NB4 (cell line): ENCODE measurements around the gene CNTNAP2.

ENCODE experiments used
- DNase-seq: peaks from one replicate; pipeline ENCODE4 v3.0.0; 2010; ENCODE audit warnings: low read depth
- H3K4me3 ChIP-seq: one replicate; pipeline ENCODE4 v1.5.1; 2011; ENCODE audit warnings: mild to moderate bottlenecking, low read depth, low read length, moderate library complexity
- CTCF ChIP-seq: IDR thresholded peaks from one replicate; pipeline ENCODE4 v1.5.1; 2012; ENCODE audit warnings: low read depth, low read length
- MYC ChIP-seq: IDR thresholded peaks from 2 replicates; pipeline ENCODE4 v1.6.1; 2011; ENCODE audit warnings: low read depth, low read length
- POLR2A ChIP-seq: IDR thresholded peaks from 2 replicates; pipeline ENCODE4 v1.6.1; 2011; ENCODE audit warnings: mild to moderate bottlenecking; ENCODE audit not compliant: insufficient read length; ENCODE audit errors: extremely low read depth
- TF ChIP-seq, protein P1 (sequence below): IDR thresholded peaks from 2 replicates; pipeline ENCODE4 v1.6.1; 2011; ENCODE audit warnings: low read depth, low read length

CNTNAP2 gene

GRCh38 chr7:147079921-147080420 lies 963.4 kb downstream of the CNTNAP2 start:
- TF ChIP-seq MYC (no peak), POLR2A (no peak), CTCF (no peak)
- TF ChIP-seq, protein P1, sequence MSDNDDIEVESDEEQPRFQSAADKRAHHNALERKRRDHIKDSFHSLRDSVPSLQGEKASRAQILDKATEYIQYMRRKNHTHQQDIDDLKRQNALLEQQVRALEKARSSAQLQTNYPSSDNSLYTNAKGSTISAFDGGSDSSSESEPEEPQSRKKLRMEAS = no peak
- DNase-seq = no peak
- no peak overlapping the region for H3K4me3 ChIP-seq

- no peak for DNase-seq
- TF ChIP-seq, protein P1 = no peak
- TF ChIP-seq MYC = no peak
- no peak for TF ChIP-seq POLR2A
- H3K4me3 ChIP-seq = no peak overlapping the region
Measured at GRCh38 chr7:147081117-147081516, 964.5 kb downstream of the CNTNAP2 start.

DNA sequence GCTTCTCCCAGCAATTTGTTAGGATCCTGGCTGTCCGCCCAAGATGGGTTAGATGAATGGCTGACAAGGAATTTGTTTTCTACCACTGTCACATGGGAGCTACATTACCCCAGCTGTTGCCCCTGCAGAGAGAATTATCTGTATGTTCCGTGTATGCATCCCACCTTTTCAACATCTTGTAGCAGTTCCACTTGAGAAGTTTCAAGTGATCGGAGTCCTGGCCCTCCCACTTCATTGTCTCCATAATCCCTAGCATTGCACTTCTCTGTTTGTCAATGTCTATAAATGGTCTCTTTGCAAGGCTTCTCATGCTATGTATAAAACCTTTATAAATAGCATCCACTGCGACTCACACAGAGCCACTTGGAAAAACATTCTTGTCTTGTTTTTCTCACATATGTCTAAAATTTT lies 972.5 kb downstream of the CNTNAP2 start:
- TF ChIP-seq, protein P1 = no peak
- TF ChIP-seq POLR2A (no peak), MYC (no peak), CTCF (no peak)
- DNase-seq = no peak

GRCh38 chr7:147089608-147090007 lies 973.0 kb downstream of the CNTNAP2 start:
- DNase-seq = no peak
- H3K4me3 ChIP-seq = no peak overlapping the region
- no peak for TF ChIP-seq CTCF
- no peak for TF ChIP-seq POLR2A
- no peak for TF ChIP-seq MYC
- TF ChIP-seq, protein P1 = no peak

More for the DNA sequence above, 972.5 kb downstream of the CNTNAP2 start:
- H3K4me3 ChIP-seq = no peak overlapping the region

- DNase-seq = no peak
- no peak overlapping the region for H3K4me3 ChIP-seq
- TF ChIP-seq, protein P1 = no peak
- TF ChIP-seq MYC (no peak), POLR2A (no peak), CTCF (no peak)
Measured at GRCh38 chr7:147096629-147097028, 980.0 kb downstream of the CNTNAP2 start.

DNA sequence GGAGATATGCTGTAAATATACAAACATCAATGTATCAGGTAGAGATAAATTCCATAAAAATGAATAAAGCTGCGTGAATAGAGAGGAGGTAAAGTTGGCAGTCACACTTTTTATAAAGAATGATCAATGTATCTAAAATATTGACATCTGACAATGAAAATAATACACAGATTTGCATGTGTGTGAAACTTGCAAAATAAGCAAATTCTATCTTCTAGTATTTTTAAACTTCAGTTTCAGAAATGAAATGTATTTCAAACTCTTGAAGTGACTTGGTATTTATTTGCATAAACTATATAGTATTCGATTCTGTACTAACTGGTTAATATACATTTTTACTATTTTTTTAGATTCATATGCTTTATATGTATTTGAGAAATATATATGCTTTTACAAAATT lies 986.6 kb downstream of the CNTNAP2 start:
- no peak for DNase-seq
- H3K4me3 ChIP-seq = no peak overlapping the region
- no peak for TF ChIP-seq CTCF
- TF ChIP-seq, protein P1 = no peak
- TF ChIP-seq MYC = no peak
- TF ChIP-seq POLR2A = no peak
